Gastrocnemius medialis (tissue), 4 donors: ENCODE data around the gene IGF2. TPM values are rescaled to one million over a fixed set of nuclear protein-coding genes. Genes with fewer than 3 reads are reported as not detected.

Experiments used
- ATAC-seq, 2 donors: fragments of 150-250 bp; one replicate each; pipeline ENCODE4 v1.9.1; 2016
- DNase-seq, 2 donors: peaks; one replicate each; pipeline ENCODE4 v3.0.0-alpha.2; 2019
- H3K27ac ChIP-seq, 4 donors: fragments of 200-600 bp; sonication (generic); 1 replicate in 1 of 4; 2 replicates in 3 of 4; pipeline ENCODE4 v1.5.1; 2016 to 2018; ENCODE audit warnings: mild to moderate bottlenecking in 2 of 4, moderate library complexity in 1 of 4
- H3K27me3 ChIP-seq, 3 donors: fragments of 200-600 bp; sonication (generic) in 2 of 3; 1 replicate in 1 of 3; 2 replicates in 2 of 3; pipeline versions ENCODE4 v1.5.1 to v1.6.0; 2016 to 2019; ENCODE audit warnings: mild to moderate bottlenecking in 1 of 3, moderate library complexity in 1 of 3
- H3K36me3 ChIP-seq, 2 donors: fragments of 200-600 bp; sonication (generic) in 1 of 2; one replicate each; pipeline ENCODE4 v1.5.1; 2017 to 2018
- H3K4me1 ChIP-seq, 2 donors: fragments of 200-600 bp; sonication (generic) in 1 of 2; one replicate each; pipeline ENCODE4 v1.5.1; 2016 to 2017; ENCODE audit warnings: mild to moderate bottlenecking in 2 of 2
- H3K4me3 ChIP-seq, 4 donors: fragments of 200-600 bp; sonication (generic) in 3 of 4; 1 replicate in 1 of 4; 2 replicates in 3 of 4; pipeline ENCODE4 v1.5.1; 2016 to 2019; ENCODE audit warnings: mild to moderate bottlenecking in 2 of 4
- H3K9me3 ChIP-seq, 3 donors: fragments of 200-600 bp; sonication (generic) in 2 of 3; 1 replicate in 1 of 3; 2 replicates in 2 of 3; pipeline ENCODE4 v1.5.1; 2016 to 2019
- CTCF ChIP-seq, 5 experiments: fragments of 450-650 bp in 3 of 5; fragments of 200-600 bp in 2 of 5; sonication (generic) in 2 of 5; IDR thresholded peaks in 4 of 5; conservative IDR thresholded peaks in 1 of 5; 1 replicate in 4 of 5; 2 replicates in 1 of 5; pipeline ENCODE4 v1.5.1; 2016 to 2019; ENCODE audit warnings: antibody characterized with exemption in 5 of 5, mild to moderate bottlenecking in 3 of 5, moderate library complexity in 3 of 5
- POLR2A ChIP-seq, 2 donors: fragments of 450-650 bp; IDR thresholded peaks; one replicate each; pipeline ENCODE4 v1.6.1; 2017; ENCODE audit warnings: antibody characterized with exemption in 2 of 2, mild to moderate bottlenecking in 2 of 2, moderate library complexity in 2 of 2
- in situ Hi-C, 4 donors: fragments of 200-750 bp; cut with MboI; loops; one replicate each; pipeline versions ENCODE4 v1.15.0 to v1.8.0; 2017; ENCODE audit warnings: low sequenced_read_pairs in 4 of 4
- intact Hi-C: fragments of 100-400 bp; cut with DNase I; formaldehyde crosslinking; loops from one replicate; pipeline ENCODE4 v1.15.1; 2023; ENCODE audit warnings: low total_unique reads
- total RNA-seq, 4 donors: library from RNA; depleted of rRNA; stranded (reverse); fragments of >200 nt; gene quantifications; one replicate each; pipeline versions ENCODE4 v1.1.0 to v1.2.3, GENCODE V29; 2016

The IGF2 gene
- total RNA-seq, 4 donors from 2014 or later, result 21.6 to 42.4 (median 29.2) TPM

GRCh38 chr11:2169626-2170570 is 30.7 kb upstream of the IGF2 start:
- TF ChIP-seq CTCF (IDR thresholded peaks at IDR 0.05 in 4 of 5, conservative IDR thresholded peaks at IDR 0.05 in 1 of 5) (no peak), POLR2A (IDR thresholded peaks at IDR 0.05) (no peak)
- Histone ChIP-seq H3K27me3 (peaks cover 9 to 41% (median 31%) of the 10 kb centered on the region in 3 donors), H3K27ac (no peak overlapping the region), H3K4me3 (no peak overlapping the region), H3K4me1 (no peaks in the 10 kb centered on the region), H3K36me3 (no peaks in the 10 kb centered on the region), H3K9me3 (no peaks in the 10 kb centered on the region)
- no peak for ATAC-seq
- in situ Hi-C loops (loop anchor here in 2 of 4 donors (25.0 kb wide), 3 partner anchors 283 to 508 kb away; partner anchors contain the start of genes KRTAP5-6 (in 1 of the 2) and PRR33 (in 1 of the 2)), intact Hi-C loops (no loop called here)
- DNase-seq, result no peak

GRCh38 chr11:2169005-2169378 is 29.8 kb upstream of the IGF2 start:
- Histone ChIP-seq H3K4me3 (no peak overlapping the region), H3K27ac (no peak overlapping the region), H3K4me1 (no peaks in the 10 kb centered on the region), H3K27me3 (peaks cover 9 to 42% (median 35%) of the 10 kb centered on the region in 3 donors), H3K9me3 (no peaks in the 10 kb centered on the region), H3K36me3 (no peaks in the 10 kb centered on the region)
- ATAC-seq (no peak), DNase-seq (no peak)
- in situ Hi-C loops, result loop anchor here in 2 of 4 donors (25.0 kb wide), 3 partner anchors 282 to 507 kb away; partner anchors contain the start of genes KRTAP5-6 (in 1 of the 2) and PRR33 (in 1 of the 2)
- intact Hi-C loops, result no loop called here
- TF ChIP-seq POLR2A (IDR thresholded peaks at IDR 0.05), result no peak

GRCh38 chr11:2168286-2169004 is 29.3 kb upstream of the IGF2 start:
- no peak for TF ChIP-seq POLR2A (IDR thresholded peaks at IDR 0.05)
- no peak for TF ChIP-seq CTCF (IDR thresholded peaks at IDR 0.05 in 4 of 5, conservative IDR thresholded peaks at IDR 0.05 in 1 of 5)
- in situ Hi-C loops (loop anchor here in 2 of 4 donors (25.0 kb wide), 3 partner anchors 281 to 506 kb away; partner anchors contain the start of genes KRTAP5-6 (in 1 of the 2) and PRR33 (in 1 of the 2)), intact Hi-C loops (no loop called here)

GRCh38 chr11:2167141-2168045 is 28.2 kb upstream of the IGF2 start:
- Histone ChIP-seq H3K36me3 (no peaks in the 10 kb centered on the region), H3K27ac (no peak overlapping the region), H3K27me3 (peaks cover 9 to 42% (median 32%) of the 10 kb centered on the region in 3 donors), H3K9me3 (no peaks in the 10 kb centered on the region), H3K4me1 (no peaks in the 10 kb centered on the region), H3K4me3 (no peak overlapping the region)
- in situ Hi-C loops, result loop anchor here in 2 of 4 donors (25.0 kb wide), 3 partner anchors 280 to 505 kb away; partner anchors contain the start of genes KRTAP5-6 (in 1 of the 2) and PRR33 (in 1 of the 2)
- ATAC-seq (no peak), DNase-seq (no peak)
- TF ChIP-seq POLR2A (IDR thresholded peaks at IDR 0.05), result no peak
- TF ChIP-seq CTCF (IDR thresholded peaks at IDR 0.05 in 4 of 5, conservative IDR thresholded peaks at IDR 0.05 in 1 of 5), result no peak
- intact Hi-C loops, result no loop called here

More at GRCh38 chr11:2168286-2169004, 29.3 kb upstream of the IGF2 start:
- no peak for ATAC-seq
- Histone ChIP-seq H3K4me1 (no peaks in the 10 kb centered on the region), H3K4me3 (no peak overlapping the region), H3K27me3 (peaks cover 9 to 42% (median 35%) of the 10 kb centered on the region in 3 donors), H3K9me3 (no peaks in the 10 kb centered on the region), H3K36me3 (no peaks in the 10 kb centered on the region), H3K27ac (no peak overlapping the region)
- DNase-seq, result no peak
